Neural cell (in vitro differentiated cells): ENCODE measurements around the gene NAAA. TPM values are rescaled to one million over a fixed set of nuclear protein-coding genes. Genes with fewer than 3 reads are reported as not detected.

Source experiments
- H2AFZ ChIP-seq: fragments of 200-600, 300-800 bp; sonication (generic), shearing (Covaris generic); 2 replicates; pipeline ENCODE4 v1.6.0; 2014; ENCODE audit warnings: low read depth, mild to moderate bottlenecking, antibody characterized with exemption, low read length, moderate library complexity
- H3F3A ChIP-seq: fragments of 200-600 bp; shearing (Covaris generic); 2 replicates; pipeline ENCODE4 v1.6.1; 2016; ENCODE audit warnings: mild to moderate bottlenecking, moderate library complexity, mixed read lengths, antibody characterized with exemption, low read length; ENCODE audit not compliant: insufficient read depth, poor library complexity, severe bottlenecking
- H3K27ac ChIP-seq: fragments of 200-600, 300-800 bp; sonication (generic), shearing (Covaris generic); 2 replicates; pipeline ENCODE4 v1.5.1; 2014; ENCODE audit warnings: mild to moderate bottlenecking, low read length, moderate library complexity
- H3K27me3 ChIP-seq: fragments of 300-800, 200-600 bp; sonication (generic), shearing (Covaris generic); 2 replicates; pipeline ENCODE4 v1.6.0; 2014; ENCODE audit warnings: mild to moderate bottlenecking, low read depth, low read length, moderate library complexity; ENCODE audit not compliant: insufficient read depth
- H3K36me3 ChIP-seq: fragments of 300-800, 200-600 bp; sonication (generic), shearing (Covaris generic); 2 replicates; pipeline ENCODE4 v1.5.1; 2014; ENCODE audit warnings: mild to moderate bottlenecking, antibody characterized with exemption, low read length, moderate library complexity; ENCODE audit not compliant: insufficient read depth
- H3K4me2 ChIP-seq: fragments of 300-800, 200-600 bp; sonication (generic), shearing (Covaris generic); 2 replicates; pipeline ENCODE4 v1.6.0; 2014; ENCODE audit warnings: mild to moderate bottlenecking, low read length
- H3K4me3 ChIP-seq: fragments of 300-800, 200-600 bp; sonication (generic), shearing (Covaris generic); 2 replicates; pipeline ENCODE4 v1.5.1; 2014; ENCODE audit warnings: mild to moderate bottlenecking, low read length, moderate library complexity
- H3K79me2 ChIP-seq: fragments of 200-600 bp; shearing (Covaris generic); replicated peaks from 2 replicates; pipeline ENCODE4 v1.6.0; 2014; ENCODE audit warnings: mild to moderate bottlenecking, low read length, moderate library complexity; ENCODE audit not compliant: insufficient read depth
- H3K9ac ChIP-seq: fragments of 300-800, 200-600 bp; sonication (generic), shearing (Covaris generic); 2 replicates; pipeline ENCODE4 v1.6.1; 2016; ENCODE audit warnings: mild to moderate bottlenecking, low read length, mixed read lengths
- H3K9me2 ChIP-seq: fragments of 200-600 bp; shearing (Covaris generic); 2 replicates; pipeline ENCODE4 v1.6.1; 2016; ENCODE audit warnings: mild to moderate bottlenecking, low read length, mixed read lengths; ENCODE audit not compliant: insufficient read depth
- H3K9me3 ChIP-seq: fragments of 200-600, 300-800 bp; sonication (generic), shearing (Covaris generic); 2 replicates; pipeline ENCODE4 v1.6.1; 2016; ENCODE audit warnings: mild to moderate bottlenecking, mixed run types, low read length, moderate library complexity, mixed read lengths
- H4K20me1 ChIP-seq: fragments of 200-600 bp; shearing (Covaris generic); 2 replicates; pipeline ENCODE4 v1.6.1; 2016; ENCODE audit warnings: mild to moderate bottlenecking, mixed run types; ENCODE audit not compliant: insufficient read depth
- CTCF ChIP-seq: fragments of 450-650 bp; IDR thresholded peaks from 2 replicates; pipeline ENCODE4 v1.5.1; 2014; ENCODE audit warnings: antibody characterized with exemption, mild to moderate bottlenecking, moderate library complexity; ENCODE audit not compliant: poor library complexity, severe bottlenecking
- EP300 ChIP-seq: fragments of 450-650 bp; conservative IDR thresholded peaks from 2 replicates; pipeline ENCODE4 v1.6.1; 2014; ENCODE audit warnings: antibody characterized with exemption, mild to moderate bottlenecking, moderate library complexity; ENCODE audit not compliant: poor library complexity, severe bottlenecking
- EZH2 ChIP-seq: fragments of 200-600, 300-800 bp; shearing (Covaris generic), sonication (generic); IDR thresholded peaks from 2 replicates; pipeline ENCODE4 v1.6.1; 2014; ENCODE audit warnings: antibody characterized with exemption, low read length, borderline replicate concordance, mild to moderate bottlenecking; ENCODE audit not compliant: insufficient read depth, poor library complexity, severe bottlenecking
- MXI1 ChIP-seq: fragments of 450-650 bp; conservative IDR thresholded peaks from 2 replicates; pipeline ENCODE4 v1.6.1; 2014; ENCODE audit warnings: antibody characterized with exemption, mild to moderate bottlenecking; ENCODE audit not compliant: poor library complexity, severe bottlenecking
- POLR2AphosphoS5 ChIP-seq: IDR thresholded peaks from 2 replicates; pipeline ENCODE4 v1.6.1; 2012
- RAD21 ChIP-seq: fragments of 450-650 bp; conservative IDR thresholded peaks from 2 replicates; pipeline ENCODE4 v1.6.1; 2014; ENCODE audit warnings: antibody characterized with exemption, mild to moderate bottlenecking, moderate library complexity
- REST ChIP-seq: IDR thresholded peaks from 2 replicates; pipeline ENCODE4 v1.6.1; 2012; ENCODE audit warnings: borderline replicate concordance
- SMC3 ChIP-seq: fragments of 450-650 bp; conservative IDR thresholded peaks from 2 replicates; pipeline ENCODE4 v1.6.1; 2014; ENCODE audit warnings: antibody characterized with exemption, mild to moderate bottlenecking, moderate library complexity; ENCODE audit not compliant: poor library complexity
- TAF1 ChIP-seq: IDR thresholded peaks from 2 replicates; pipeline ENCODE4 v1.6.1; 2012; ENCODE audit warnings: low read depth
- polyA plus RNA-seq: library from polyadenylated mRNA; depleted of rRNA; stranded (reverse); fragments of >200 nt; gene quantifications from 2 replicates; pipeline ENCODE4 v1.2.3, GENCODE V29; 2014

Gene NAAA
- polyA plus RNA-seq, 1 donor from 2014 or later, result 11.9 TPM

DNA sequence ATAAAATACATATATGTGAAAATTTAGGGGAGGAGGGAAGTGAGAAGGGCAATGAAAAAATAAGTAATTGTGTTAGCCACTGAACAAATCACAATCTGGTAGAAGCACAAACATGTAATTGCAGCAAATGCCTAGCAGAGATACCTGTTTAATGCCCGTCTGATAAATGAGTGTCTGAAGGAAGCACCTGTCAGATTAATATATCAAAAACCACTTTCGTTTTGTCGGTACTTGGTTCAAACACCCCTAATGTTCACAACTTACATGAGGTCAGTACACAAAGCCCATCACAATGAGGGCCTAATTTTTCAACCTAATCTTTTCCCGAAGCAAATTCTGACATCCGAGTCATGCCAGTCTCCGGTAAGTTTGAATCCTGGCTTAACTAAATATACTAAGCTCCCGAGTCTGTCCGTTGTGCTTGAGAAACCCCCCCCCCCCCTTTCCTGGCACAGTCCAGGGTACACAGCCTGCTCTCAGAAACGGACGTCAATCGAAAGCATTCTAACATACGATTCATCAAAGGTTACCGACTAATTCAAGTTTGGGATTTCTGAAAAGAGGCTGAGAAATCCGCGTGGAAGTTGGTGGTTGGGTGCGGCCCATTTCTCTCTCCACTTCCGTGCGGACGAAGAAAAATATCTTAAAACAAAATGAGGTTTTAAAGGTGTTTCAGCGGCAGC is 49.2 kb upstream of the NAAA start (continued):
- TF ChIP-seq REST, result no peak

DNA sequence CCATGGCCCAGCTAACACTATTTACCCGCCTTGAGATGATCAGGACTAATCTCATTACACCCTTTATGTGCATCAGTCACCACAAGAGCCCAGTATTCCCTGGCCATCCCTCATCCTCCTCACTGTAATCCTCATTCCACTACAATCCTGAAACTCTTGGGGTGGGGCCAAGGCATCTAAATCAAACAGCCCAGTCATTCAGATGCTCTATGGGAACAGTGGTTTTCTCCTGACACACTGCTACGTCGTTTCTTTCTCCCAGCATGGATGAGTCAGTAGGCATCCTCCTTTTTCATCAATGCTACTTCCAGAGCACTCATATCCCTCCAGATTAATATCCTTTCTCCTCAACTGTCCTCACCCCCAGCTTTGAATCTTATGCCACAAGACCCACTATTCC is 44.3 kb upstream of the NAAA start:
- no peaks in the 10 kb centered on the region for H3K27me3 ChIP-seq
- H3K4me2 ChIP-seq, result no peak overlapping the region
- H3F3A ChIP-seq, result no peaks in the 10 kb centered on the region
- TF ChIP-seq EP300, result no peak
- no peak for TF ChIP-seq EZH2
- no peak for TF ChIP-seq MXI1
- no peak for TF ChIP-seq RAD21
- H3K9me2 ChIP-seq, result no peaks in the 10 kb centered on the region
- no peak overlapping the region for H3K4me3 ChIP-seq
- no peak overlapping the region for H2AFZ ChIP-seq
- no peak overlapping the region for H3K9ac ChIP-seq
- no peaks in the 10 kb centered on the region for H4K20me1 ChIP-seq
- H3K9me3 ChIP-seq, result no peaks in the 10 kb centered on the region
- no peak overlapping the region for H3K27ac ChIP-seq
- H3K79me2 ChIP-seq, result peaks cover 38% of the 10 kb centered on the region
- H3K36me3 ChIP-seq, result no peaks in the 10 kb centered on the region

DNA sequence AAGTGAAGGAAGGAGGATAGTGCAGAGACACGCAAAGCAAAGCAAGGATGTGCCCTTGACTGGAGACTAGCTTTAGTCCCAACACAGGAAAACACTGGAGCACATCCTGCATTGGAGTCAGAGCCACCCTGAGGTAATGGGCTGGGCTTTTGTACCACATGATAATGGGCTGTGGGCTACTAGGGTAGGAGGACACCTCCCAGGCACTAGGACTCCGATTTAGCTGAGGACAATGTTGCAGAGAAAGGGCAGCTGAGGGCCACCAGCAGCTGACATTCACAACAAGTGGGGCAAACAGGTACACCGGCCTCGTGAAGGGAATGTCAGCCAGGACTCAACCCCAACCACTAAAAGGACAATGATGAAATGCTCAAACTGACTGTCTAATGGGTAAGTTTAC is 39.8 kb upstream of the NAAA start:
- Histone ChIP-seq H3K9ac (no peak overlapping the region), H3F3A (no peaks in the 10 kb centered on the region), H3K79me2 (no peaks in the 10 kb centered on the region), H3K4me3 (no peak overlapping the region), H3K9me2 (no peaks in the 10 kb centered on the region), H3K27ac (no peak overlapping the region), H3K9me3 (no peaks in the 10 kb centered on the region), H3K27me3 (no peaks in the 10 kb centered on the region), H3K36me3 (peaks cover 19% of the 10 kb centered on the region), H4K20me1 (no peaks in the 10 kb centered on the region), H3K4me2 (no peak overlapping the region), H2AFZ (no peak overlapping the region)
- no peak for TF ChIP-seq POLR2AphosphoS5
- no peak for TF ChIP-seq RAD21
- no peak for TF ChIP-seq MXI1
- TF ChIP-seq EP300, result no peak
- TF ChIP-seq TAF1, result no peak
- TF ChIP-seq EZH2, result no peak
- TF ChIP-seq CTCF, result no peak
- no peak for TF ChIP-seq REST
- TF ChIP-seq SMC3, result no peak
